Central memory CD4-positive, alpha-beta T cell (primary cell): ENCODE results near the gene LCN1.
"Not testable (repeated sequence)": the region's sequence is repeated elsewhere in the genome, so short reads cannot be mapped to it uniquely, and the experiment has no call there.

Experiments
- DNase-seq: peaks from one replicate; pipeline ENCODE4 v3.0.0; 2022

Gene LCN1

DNA sequence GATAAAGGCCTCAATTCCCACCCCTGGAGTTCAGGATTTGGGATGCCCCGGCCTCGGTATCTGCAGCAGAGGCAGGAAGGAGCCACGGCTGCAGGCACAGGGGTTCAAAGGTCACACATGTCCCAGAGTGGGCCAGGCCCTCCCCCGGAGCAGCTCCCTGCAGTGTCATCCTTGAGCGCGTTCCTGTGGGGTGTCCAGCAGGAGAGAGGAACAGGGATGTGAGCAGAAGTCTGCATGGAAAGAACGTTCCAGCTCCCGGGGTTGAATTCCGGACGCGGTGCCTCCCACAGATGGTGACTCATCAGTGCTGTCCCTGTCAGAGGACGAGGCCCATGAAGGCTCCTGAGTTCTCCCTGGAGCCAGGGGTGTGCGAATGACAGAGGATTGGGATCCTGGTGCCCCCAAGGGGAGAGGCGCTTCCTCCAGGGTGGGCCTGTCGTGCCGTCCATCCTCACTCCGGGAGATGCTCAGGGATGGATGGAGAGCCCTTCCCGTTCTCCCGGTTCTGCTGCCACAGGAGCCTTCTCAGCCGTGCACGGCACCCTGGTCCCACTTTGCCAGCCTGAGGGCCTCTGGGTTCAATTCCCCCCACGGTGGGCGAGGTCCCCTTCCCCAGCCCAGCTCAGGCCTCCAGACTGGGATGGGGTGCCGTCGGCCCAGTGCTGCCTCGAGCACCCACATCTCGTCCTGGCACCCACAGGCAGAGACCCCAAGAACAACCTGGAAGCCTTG, 3.1 kb downstream of the LCN1 start:
- no peak for DNase-seq

DNA sequence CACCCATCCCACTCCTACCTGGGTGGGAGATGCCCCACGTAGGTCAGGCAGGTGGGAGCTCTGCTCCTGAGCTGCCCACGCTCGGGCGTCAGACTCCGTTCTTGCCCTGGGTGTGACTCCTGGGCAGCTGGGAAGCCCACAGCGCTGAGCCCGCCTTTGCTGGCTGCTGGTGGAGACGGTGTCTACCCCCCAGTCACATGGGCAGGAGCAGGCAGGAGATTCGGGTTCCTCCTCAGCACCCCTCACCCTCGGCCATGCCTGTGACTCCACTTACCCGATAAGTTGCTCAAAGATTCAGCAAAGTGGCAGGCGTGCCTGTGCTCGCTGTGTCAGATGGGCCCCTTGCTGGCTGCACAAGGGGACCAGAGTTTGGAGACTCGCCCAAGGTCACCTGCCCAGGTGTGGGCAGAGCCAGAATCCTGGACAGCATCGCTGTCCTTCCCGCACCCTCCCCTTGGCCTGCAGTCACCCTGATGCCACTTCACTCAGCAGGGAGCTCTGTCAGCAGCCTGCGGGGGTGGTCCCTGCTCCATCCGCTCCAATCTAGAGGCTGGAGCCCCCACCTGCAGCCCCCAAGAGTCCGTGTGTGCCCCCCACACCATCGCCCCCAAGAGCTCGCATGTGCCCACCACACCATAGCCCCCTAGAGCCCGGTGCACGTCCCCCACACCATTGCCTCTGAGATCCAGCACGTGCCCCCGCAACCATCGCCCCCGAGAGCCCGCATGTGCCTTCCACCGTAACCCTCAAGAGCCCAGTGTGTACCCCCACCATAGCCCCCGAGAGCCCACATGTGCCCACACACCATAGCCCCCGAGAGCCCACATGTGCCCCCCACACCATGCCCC, 4.2 kb downstream of the LCN1 start:
- no peak for DNase-seq

DNA sequence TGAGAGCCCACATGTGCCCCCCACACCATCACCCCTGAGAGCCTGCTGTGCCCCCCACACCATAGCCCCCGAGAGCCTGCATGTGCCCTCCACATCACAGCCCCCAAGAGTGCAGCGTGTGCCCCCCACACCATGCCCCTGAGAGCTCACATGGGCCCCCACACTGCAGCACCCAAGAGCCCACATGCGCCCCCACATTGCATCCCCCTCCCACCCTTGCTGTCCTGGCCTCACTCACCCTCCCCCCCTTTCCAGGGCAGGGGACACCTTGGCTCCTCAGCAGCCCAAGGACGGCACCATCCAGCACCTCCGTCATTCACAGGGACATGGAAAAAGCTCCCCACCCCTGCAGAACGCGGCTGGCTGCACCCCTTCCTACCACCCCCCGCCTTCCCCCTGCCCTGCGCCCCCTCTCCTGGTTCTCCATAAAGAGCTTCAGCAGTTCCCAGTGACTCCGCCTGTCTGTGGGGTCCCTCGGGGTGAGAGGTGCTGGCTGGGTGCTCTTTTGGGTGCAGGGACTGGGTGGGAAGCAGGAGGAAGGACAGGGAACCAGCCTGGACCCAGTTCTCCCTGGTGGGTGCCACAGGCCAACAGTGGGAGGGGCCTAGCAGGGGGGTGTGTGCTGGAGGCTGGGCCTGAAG, 5.0 kb downstream of the LCN1 start:
- DNase-seq, result no peak

DNA sequence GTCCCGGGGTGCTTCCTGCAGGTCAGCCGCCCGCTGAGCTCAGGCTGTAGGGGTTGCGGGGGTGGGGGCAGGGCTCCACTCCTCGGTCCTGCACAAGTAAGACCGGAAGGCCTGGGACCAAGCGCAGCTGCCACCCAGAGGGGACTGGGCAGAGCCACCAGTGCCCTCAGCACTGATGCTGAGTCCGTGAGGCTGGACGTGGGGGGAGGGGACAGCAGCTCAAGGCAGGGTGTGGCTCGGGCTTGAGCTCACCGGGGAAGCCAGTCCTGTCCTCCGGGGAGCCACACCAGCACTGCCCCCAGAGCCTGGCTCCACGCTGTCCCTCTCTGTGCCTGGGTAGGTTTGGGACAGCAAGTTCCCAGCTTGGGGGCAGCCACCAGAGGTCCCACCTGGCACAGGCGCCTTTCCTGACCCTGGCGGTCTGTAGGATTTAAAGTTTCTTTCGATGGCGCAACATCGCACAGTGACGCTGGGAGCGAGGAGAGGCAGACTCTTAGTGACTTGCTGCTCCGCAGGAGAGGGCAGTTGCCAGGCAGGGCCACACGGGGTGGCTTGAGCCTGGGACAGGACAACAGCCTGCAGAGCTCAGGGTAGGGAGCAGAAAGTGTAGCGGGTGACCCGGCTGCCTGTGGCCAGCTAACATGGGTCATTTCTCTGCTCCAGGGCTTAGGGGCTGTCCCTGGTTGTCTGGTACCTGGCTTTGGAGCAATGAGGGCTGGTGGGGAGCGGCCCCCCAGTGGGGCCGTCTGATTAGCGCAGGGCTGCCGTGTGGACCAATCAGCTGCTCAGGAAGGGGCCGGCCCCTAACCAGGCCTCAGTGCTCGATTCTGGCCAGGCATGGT, 5.7 kb downstream of the LCN1 start:
- no peak for DNase-seq

DNA sequence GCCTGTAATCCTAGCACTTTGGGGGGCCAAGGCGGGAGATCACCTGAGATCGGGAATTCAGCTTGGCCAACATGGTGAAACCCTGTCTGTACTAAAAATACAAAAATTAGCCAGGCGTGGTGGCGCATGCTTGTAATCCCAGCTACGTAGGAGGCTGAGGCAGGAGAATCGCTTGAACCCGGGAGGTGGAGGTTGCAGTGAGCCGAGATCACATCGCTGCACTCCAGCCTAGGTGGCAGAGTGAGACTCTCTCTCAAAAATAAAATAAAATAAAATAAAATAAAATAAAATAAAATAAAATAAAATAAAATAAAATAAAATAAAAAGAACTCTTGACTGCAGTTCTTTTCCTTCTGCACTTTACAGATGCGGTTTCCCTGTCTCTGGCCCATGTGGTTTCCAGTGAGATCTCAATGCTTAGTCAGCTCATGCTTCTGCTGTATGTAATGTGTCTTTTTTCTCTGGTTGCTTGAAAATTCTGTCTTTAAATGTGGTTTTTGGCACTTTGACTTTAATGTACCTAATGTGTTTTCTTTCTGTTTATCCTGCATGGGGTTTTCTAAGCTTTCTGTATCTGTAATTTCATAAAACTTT, 7.7 kb downstream of the LCN1 start:
- DNase-seq, result not testable (repeated sequence)

DNA sequence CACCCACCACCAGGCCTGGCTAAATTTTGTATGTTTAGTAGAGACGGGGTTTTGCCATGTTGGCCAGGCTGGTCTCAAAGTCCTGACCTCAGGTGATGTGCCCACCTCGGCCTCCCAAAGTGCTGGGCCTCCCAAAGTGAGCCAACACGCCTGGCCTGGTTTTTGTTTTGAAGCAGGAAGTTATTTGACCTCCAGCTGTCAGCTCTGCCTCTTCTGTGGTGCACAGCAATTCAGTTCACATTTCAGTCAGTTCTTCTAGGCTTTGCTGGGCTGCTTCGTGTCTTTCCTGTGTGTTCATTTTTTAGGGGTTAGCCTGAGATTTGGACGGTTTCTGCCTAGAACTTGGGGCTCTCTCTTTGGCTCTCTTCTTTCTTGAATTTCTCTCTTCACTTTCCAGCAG, 8.9 kb downstream of the LCN1 start:
- DNase-seq, result no peak

DNA sequence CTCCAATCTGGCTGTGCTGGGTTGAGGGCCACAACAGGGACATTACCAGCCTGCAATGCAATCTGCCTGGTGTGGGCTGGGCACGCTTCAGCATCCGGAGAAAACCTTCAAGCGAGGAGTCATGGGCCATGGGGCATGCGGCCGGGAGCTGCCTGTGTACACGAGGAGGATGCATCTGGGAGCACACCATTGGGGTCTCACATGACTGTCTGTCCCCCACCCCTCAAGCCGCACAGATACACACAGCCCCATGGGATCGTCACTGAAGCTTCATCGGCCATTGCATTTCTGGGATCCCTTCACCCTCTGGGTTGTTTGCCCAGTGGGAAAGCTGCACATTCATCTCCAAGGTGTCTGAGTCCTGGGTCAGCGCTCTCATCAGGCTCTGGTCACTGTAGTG, 9.9 kb downstream of the LCN1 start:
- no peak for DNase-seq

DNA sequence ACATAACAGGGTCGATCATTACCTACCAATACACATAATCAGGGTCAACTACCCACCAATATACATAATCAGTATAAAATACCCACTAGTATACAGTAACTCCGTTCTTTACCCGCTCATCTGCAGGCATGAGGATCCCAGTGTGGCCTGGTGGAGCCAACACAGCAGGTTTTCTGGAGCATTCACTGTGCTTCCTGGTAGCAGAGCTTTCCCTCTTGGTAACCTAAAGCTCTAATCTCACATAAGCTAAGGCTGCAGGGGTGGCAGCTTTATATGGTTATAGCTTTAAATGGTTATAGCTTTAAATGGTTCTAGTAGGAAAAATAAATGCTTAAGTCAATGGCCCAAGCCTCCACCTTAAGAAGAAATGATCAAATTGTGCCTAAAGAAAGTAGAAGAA, 11.9 kb downstream of the LCN1 start:
- no peak for DNase-seq

DNA sequence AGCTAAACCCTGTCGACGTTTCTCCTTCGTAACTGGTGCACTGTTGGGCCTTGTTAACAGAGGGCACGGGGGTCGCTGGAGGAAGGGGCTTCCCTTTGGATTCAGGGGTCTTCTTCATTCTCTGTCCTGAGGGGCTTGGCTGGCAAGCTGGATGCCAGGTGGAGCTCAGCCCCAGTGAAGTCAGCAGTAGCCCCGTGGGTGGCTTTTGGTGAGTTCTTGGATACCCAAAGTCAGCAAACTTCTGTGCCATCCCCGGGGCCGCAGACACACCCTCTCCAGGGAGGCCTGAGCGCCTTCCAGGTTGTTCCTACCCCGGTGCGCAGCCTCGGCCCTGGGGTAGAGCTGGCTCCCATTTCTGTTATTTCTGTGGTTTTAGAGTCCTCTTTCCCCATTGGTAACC, 12.4 kb downstream of the LCN1 start:
- no peak for DNase-seq

DNA sequence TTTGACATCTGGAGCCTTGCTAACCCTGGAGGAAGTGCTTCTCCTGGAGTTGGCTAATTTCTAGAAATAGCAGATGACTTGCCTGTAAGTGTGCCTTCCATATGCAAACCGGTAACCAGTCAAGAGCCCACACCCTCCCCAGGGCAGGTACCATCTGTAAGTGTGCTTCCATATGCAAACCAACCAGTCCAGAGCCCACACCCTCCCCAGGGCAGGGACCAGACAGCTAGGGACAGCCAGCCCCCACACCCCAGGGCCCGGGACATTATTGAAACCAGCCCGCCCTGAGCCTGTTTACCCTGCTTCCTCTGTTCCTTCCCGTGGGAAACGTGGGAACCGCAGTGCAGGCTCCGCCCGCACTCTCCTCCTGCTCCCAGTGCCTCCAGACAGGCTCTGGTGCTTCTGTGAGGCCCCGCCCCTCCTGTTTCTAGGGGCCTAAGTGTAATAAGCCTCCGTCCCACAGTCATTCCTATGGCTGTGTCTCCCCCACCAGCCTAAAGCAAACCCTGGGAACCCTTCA, 13.0 kb downstream of the LCN1 start:
- DNase-seq, result not testable (repeated sequence)

DNA sequence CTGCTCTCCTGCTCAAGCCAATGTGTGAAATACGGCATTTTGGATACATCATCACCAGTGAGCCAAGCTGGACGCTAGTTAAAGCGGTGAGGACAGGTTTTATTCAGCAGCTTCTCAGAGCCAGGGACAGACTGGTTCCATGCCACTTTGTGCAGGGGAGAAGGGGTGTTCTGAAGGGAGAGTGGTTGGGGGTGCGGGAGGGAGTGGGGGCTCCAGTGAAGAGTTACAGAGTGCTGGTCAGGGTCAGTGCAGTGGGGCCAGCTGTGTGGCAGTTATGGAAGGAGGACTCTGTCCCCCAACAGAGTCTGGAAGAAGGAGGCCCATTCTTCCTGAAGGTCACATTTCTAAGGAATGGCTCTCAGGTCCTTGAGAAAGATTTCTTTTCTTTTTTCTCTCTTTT, 13.6 kb downstream of the LCN1 start:
- DNase-seq, result not testable (repeated sequence)

DNA sequence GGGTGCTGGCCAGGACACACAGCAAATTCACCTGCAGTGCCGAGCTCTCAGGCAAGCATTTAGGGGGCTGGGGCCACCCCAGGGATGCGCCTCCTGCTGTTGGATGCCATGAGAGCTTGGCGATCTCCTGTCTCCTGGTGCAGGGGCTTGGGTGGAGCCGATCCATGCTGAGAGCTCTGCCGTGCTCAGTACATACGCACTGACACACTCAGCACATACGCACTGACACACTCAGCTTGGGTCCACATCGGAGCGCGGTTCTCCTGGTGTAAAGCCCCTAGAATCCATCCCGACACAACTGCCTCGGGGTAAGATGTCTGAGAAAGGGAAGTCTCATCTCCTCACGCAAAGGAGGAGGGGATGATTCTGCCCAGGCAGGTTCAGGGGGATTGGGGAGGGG, 14.4 kb downstream of the LCN1 start:
- DNase-seq, result not testable (repeated sequence)

DNA sequence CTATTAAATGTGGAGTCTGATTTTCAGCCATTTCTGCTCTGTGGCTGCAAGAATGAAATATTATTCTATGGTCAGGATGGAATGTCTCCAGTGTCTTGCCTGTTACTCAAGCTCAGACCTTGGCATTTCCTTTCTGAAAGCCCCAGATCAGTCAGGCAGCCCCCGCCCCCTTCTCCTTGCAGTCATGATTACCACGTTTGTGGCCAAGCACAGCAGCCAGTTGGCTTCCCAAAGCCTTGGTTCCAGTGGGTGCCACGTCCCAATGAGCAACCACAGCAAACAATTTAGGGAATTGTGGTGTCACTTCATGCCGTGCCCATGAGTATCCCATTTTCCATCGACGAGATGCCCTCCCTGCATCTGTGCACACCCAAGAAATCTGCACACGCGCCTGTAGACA, 15.0 kb downstream of the LCN1 start:
- no peak for DNase-seq

DNA sequence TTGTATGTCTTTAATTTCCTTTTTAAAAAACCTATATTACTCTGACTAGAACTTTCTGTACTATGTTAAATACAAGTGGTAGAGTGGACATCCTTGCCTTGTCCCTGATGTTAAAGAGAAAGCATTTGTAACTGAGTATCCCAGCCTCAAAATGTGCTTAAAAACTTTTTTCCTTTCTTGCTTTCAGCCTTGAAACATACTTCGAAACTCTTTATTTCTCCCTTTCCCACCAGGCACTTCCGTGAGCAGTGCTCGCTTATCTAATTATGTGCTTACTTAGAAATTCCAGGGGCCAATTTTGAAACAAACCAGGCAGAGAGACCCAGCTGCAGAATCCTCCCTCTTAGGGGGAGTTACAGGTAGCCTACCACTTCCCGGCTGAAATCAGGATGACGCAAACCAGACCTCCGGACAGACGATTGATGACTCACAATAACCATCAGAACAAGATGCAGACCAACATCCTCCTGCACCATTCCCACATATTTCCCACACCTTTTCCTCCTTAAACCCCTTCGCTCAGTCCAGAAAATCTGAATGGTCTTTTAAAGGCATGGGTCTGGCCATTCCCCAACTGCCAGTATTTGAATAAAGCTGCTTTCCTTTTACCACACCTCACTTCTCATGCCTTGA, 22.1 kb downstream of the LCN1 start:
- not testable (repeated sequence) for DNase-seq

DNA sequence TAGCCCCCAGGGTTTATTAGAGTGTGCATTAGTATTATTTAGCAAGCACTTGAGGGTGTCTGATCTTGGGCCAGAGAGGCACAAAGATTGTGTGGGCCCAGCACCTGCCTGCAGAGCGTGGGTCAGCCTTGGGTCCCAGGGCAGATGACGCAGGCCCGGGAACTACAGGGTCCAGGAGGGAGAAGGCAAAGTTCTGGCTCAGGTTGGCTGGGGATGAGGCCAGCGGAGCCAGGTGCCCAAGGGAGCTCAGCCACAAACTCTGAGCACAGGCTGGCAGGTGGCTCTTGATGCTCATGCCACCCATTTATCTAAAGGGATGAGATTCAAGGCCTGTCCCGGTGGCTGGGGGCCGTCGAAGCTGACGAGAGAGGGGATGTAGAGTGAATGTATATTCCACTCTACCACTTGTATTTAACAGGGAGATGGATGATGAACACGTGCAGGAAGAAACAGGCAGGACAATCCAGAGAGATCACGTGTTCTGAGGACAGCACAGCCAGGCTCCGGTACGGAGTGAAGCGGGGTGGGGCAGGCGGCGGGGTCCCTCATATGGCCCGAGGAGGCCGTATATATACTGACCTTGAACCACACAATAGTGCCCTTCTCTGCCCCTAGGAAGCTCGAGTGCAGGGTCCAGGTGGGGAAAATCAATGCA, 23.9 kb downstream of the LCN1 start:
- DNase-seq, result no peak

DNA sequence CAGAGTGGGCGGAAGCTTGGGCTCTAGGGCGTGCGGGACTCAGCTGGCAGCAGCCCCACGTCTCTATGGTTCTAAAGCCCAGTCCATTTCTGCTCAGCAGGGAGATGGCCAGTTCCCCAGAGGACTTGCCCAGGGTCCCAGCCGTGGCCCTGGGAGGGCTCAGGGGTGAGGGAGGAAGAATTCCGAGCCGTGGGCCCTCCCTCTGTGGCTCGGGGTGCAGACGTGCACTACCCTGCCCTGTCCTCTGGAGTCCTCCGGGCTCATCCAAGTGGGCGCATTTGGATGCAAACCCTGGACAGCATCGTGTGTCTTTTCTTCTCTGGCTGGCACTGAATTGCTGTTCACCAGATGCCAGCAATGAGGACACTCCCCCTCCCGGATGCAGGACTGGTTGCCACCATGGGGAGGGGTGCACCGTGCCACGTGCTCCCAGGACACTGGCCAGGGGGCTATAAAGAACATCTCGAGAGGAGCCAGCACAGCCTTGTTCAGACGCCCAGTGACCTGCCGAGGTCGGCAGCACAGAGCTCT, 24.5 kb downstream of the LCN1 start, which contains the start of gene OBP2A:
Gene OBP2A, plus strand, starts transcription at position 481 of the 531 bp plus-strand sequence. CDS start 55 bp downstream, outside the sequence.
- DNase-seq, result not testable (repeated sequence)

DNA sequence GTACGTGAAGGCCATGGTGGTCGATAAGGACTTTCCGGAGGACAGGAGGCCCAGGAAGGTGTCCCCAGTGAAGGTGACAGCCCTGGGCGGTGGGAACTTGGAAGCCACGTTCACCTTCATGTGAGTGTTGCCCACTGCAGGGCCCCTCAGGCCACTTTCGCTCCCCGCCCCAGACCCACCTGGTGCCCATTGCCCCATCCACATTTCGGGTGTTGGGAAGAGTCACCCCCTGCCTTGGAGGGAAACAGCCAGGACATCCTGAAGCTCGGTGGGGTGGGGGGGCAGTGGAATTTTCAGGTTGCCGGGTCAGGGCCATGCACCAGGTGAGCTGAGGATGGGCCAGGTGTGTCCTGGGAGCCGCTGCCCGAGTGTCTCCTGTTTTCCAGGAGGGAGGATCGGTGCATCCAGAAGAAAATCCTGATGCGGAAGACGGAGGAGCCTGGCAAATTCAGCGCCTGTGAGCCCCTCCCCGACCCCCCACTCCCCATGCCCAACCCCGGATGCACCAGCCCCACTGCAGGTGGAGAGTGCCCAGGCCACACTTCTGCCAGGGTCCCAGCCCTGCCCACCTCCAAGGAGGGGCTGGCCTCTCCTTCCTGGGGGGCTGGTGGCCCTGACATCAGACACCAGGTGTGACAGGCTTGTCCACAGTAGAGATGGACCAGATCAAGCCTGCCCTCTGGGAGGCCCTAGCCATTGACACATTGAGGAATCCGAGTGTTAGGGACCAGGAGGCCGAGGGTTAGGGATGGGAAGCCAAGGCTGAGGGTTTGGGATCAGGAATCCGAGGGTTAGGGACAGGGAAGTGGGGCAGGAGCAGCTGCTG, 25.8 kb downstream of the LCN1 start:
- not testable (repeated sequence) for DNase-seq

DNA sequence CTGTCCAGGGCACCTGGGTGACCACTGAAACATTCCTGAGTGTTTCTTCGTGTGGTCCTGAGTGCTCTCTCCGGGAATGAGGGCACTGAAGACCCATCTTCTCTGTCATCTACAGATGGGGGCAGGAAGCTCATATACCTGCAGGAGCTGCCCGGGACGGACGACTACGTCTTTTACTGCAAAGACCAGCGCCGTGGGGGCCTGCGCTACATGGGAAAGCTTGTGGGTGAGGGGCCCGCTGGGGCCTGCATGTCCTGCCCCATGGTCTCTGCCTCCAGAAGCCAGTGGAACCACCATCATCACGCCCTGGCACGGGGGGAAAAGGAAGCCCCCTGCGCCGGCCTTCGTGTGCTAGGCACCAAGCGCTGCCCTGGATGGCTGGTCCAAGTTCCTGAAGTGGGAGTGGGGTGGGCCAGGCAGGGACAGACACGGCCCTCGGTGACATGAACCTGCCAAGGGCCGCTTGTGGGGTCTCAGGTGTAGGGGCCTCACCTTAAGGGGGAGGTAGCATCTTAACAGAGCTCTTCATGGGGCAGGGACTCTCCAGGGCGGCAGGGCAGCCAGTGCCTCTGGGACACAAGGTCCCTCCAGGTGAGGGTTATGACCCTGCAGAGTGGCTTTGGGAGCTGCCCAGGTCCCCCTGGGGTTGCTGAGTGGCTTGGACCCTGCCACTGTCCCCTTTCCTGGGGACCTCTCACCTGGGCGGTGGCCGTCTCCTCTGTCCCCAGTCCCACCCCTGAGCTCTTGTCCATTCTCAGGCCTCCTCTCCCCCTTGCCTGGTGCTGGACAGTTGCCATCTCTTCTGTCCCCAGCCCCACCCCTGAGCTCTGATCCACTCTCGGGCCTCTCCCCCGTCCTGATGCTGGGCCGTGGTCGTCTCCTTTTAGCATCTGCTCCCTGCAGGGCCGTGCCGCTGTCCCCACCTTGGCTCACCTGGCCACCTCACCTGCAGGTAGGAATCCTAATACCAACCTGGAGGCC, 26.8 kb downstream of the LCN1 start:
- no peak for DNase-seq
